Measurements from ENCODE around the gene BCOR. TPM values are rescaled to one million over a fixed set of nuclear protein-coding genes. Genes with fewer than 3 reads are reported as not detected.

The BCOR gene
- total and polyA plus RNA-seq, 2 of the 8 experiments (the other 6 are each of a cell fraction or from before 2014, with no cell fraction given) = 25.0 to 50.8 TPM

DNA sequence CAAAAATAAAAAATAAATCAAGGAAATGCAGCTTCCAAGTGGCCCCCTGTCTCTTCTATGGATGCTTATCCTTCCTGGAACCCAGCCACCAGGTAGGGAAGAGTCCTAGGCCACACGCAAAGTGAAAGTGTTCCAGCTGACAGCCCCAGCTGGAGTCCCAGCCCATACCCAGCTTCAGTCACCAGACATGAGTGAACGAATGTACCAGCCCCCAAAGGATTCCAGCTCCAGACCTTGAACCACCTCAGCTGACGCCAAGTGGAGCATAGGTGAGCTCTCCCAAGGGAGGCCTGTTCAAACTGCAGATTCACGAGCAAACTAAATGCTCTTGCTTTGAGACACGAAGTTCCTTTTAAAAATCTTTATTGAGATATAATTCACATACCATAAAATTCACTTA, 62.0 kb downstream of the BCOR start:
- Histone ChIP-seq H2BK120ac (replicated peaks; ENCODE audit: low read depth, low read length) (no peak overlapping the region), H4K91ac (replicated peaks; ENCODE audit: insufficient read length, low read length) (no peak overlapping the region), H2AFZ (ENCODE audit: low read length) (no peak overlapping the region), H3K4me2 (ENCODE audit: insufficient read depth in 1 of 2, low read depth in 2 of 2, low read length in 2 of 2) (no peak overlapping the region), H2BK20ac (ENCODE audit: low read length) (no peak overlapping the region), H2BK5ac (ENCODE audit: low read depth, low read length) (no peak overlapping the region), H3K79me1 (ENCODE audit: low read depth, low read length) (no peaks in the 10 kb centered on the region), H3K9ac (replicated peaks in 1 of 4; ENCODE audit: extremely low read depth in 1 of 4, low read depth in 3 of 4, low read length in 3 of 4) (no peak overlapping the region), H2AK5ac (ENCODE audit: low read depth, low read length) (no peak overlapping the region), H2BK15ac (ENCODE audit: low read length) (no peak overlapping the region), H3K27me3 (replicated peaks in 1 of 4; ENCODE audit: control insufficient read depth in 3 of 4, extremely low read depth in 1 of 4, insufficient read depth in 3 of 4, low read length in 3 of 4) (no peaks in the 10 kb centered on the region), H3K23me2 (ENCODE audit: low read depth, low read length) (no peaks in the 10 kb centered on the region), H3K27ac (ENCODE audit: low read depth, low read length) (no peak overlapping the region), H3K9me3 (ENCODE audit: insufficient read depth in 2 of 2, low read depth in 1 of 2, low read length in 1 of 2) (no peaks in the 10 kb centered on the region), H3K23ac (ENCODE audit: insufficient read length) (no peak overlapping the region), H3K4ac (replicated peaks; ENCODE audit: insufficient read length, low read depth, low read length) (no peak overlapping the region), H4K8ac (ENCODE audit: extremely low read depth, insufficient read depth, low read length) (no peak overlapping the region), H2BK12ac (ENCODE audit: low read depth, low read length) (no peak overlapping the region), H3K79me2 (ENCODE audit: control insufficient read depth in 1 of 2, insufficient read depth in 2 of 2, low read length in 2 of 2) (no peaks in the 10 kb centered on the region), H3K36me3 (ENCODE audit: control insufficient read depth in 2 of 4, insufficient read depth in 4 of 4, low read length in 3 of 4) (no peaks in the 10 kb centered on the region), H3K14ac (ENCODE audit: insufficient read length) (no peak overlapping the region), H3K4me1 (replicated peaks in 1 of 4; ENCODE audit: control insufficient read depth in 3 of 4, insufficient read depth in 4 of 4, low read length in 3 of 4) (no peaks in the 10 kb centered on the region), H3K56ac (replicated peaks; ENCODE audit: insufficient read length, low read depth, low read length) (no peak overlapping the region), H4K5ac (ENCODE audit: insufficient read length, low read depth, low read length) (no peak overlapping the region), H3K4me3 (ENCODE audit: extremely low read depth in 1 of 4, insufficient read depth in 2 of 4, low read depth in 3 of 4, low read length in 4 of 4) (no peak overlapping the region), H4K20me1 (replicated peaks in 1 of 2; ENCODE audit: control insufficient read depth in 1 of 2, insufficient read depth in 2 of 2, low read length in 2 of 2) (no peaks in the 10 kb centered on the region), H3K18ac (ENCODE audit: extremely low read depth, low read length) (no peak overlapping the region)
- 87% methylated on average over 5 of the region's 5 CpGs; no CpG with 5 or more reads in 1 of the 2 experiments for WGBS, 2 experiments (ENCODE audit: extremely low coverage in 1 of 2, insufficient coverage in 1 of 2, insufficient read length in 1 of 2, insufficient replicate concordance in 2 of 2, low coverage in 1 of 2, low lambda C conversion rate in 2 of 2, missing lambda C conversion rate in 1 of 2)
- DNase-seq (ENCODE audit: low read depth in 1 of 2, low spot score in 2 of 2) = no peak
- FAIRE-seq = no peak
- POLR2A ChIA-PET (ENCODE audit: partially characterized antibody) = interaction anchor here (1.5 kb wide), 1 partner anchor 13 kb away, joined by 4 read pairs; no protein-coding TSS in a partner anchor
- CTCF ChIA-PET (ENCODE audit: partially characterized antibody) = interaction anchor here (0.6 kb wide), 1 partner anchor 1434 kb away, joined by 3 read pairs; no protein-coding TSS in a partner anchor
- TF ChIP-seq SP4 (IDR thresholded peaks at IDR 0.05; ENCODE audit: low read length) (no peak), RFX5 (IDR thresholded peaks at IDR 0.05; ENCODE audit: borderline replicate concordance, low read depth, low read length) (no peak), RNF2 (IDR thresholded peaks at IDR 0.05; ENCODE audit: borderline replicate concordance, low read depth, low read length, missing control alignments, poor library complexity, severe bottlenecking) (no peak), SAP30 (IDR thresholded peaks at IDR 0.05; ENCODE audit: insufficient read depth, insufficient replicate concordance, low read length) (no peak), POLR2AphosphoS5 (IDR thresholded peaks at IDR 0.05; ENCODE audit: low read depth, low read length) (no peak), POLR2A (IDR thresholded peaks at IDR 0.05; ENCODE audit: control extremely low read depth in 1 of 2, low read depth in 2 of 2, low read length in 2 of 2) (no peak), ZNF274 (IDR thresholded peaks at IDR 0.05; ENCODE audit: borderline replicate concordance, extremely low read depth, low read length) (no peak), KDM1A (IDR thresholded peaks at IDR 0.05; ENCODE audit: borderline replicate concordance, low read length) (no peak), CTBP2 (IDR thresholded peaks at IDR 0.05; ENCODE audit: borderline replicate concordance, insufficient read depth, insufficient read length, low read length) (no peak), EGR1 (IDR thresholded peaks at IDR 0.05; ENCODE audit: borderline replicate concordance, low read depth, low read length) (no peak), BRCA1 (IDR thresholded peaks at IDR 0.05; ENCODE audit: low read depth, low read length) (no peak), TEAD4 (IDR thresholded peaks at IDR 0.05; ENCODE audit: low read depth, low read length) (no peak), EZH2 (IDR thresholded peaks at IDR 0.05; ENCODE audit: low read depth, low read length, severe bottlenecking) (no peak)
- TF ChIP-seq, protein P1, sequence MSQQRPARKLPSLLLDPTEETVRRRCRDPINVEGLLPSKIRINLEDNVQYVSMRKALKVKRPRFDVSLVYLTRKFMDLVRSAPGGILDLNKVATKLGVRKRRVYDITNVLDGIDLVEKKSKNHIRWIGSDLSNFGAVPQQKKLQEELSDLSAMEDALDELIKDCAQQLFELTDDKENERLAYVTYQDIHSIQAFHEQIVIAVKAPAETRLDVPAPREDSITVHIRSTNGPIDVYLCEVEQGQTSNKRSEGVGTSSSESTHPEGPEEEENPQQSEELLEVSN (IDR thresholded peaks at IDR 0.05) = no peak

Data from H1 (cell line).